ENCODE data around the gene RNF214. TPM values are rescaled to one million over a fixed set of nuclear protein-coding genes. Genes with fewer than 3 reads are reported as not detected.

The RNF214 gene
- total RNA-seq, 1 donor = 13.4 TPM

GRCh38 chr11:117210620-117211019 is 21.9 kb upstream of the RNF214 start:
- Histone ChIP-seq H3K4me1 (ENCODE audit: insufficient read depth, low read length) (no peaks in the 10 kb centered on the region), H3K27ac (ENCODE audit: low read depth, low read length) (no peak overlapping the region), H3K4me3 (ENCODE audit: insufficient read depth, low read length) (no peak overlapping the region), H3K36me3 (ENCODE audit: insufficient read depth, low read length) (peaks cover 30% of the 10 kb centered on the region), H2AFZ (ENCODE audit: low read length) (no peak overlapping the region), H4K20me1 (ENCODE audit: insufficient read depth, low read length) (no peaks in the 10 kb centered on the region), H3K9me3 (ENCODE audit: low read depth, low read length) (no peaks in the 10 kb centered on the region), H3K79me2 (ENCODE audit: insufficient read depth, low read length) (no peaks in the 10 kb centered on the region), H3K4me2 (ENCODE audit: insufficient read depth, low read length) (no peak overlapping the region), H3K27me3 (ENCODE audit: insufficient read depth, low read length) (no peaks in the 10 kb centered on the region)
- TF ChIP-seq CTCF (IDR thresholded peaks at IDR 0.05; ENCODE audit: extremely low read depth, low read depth, low read length) = no peak
- no peak for DNase-seq (ENCODE audit: insufficient read length, low spot score, missing footprints)

GRCh38 chr11:117212697-117213355 is 19.6 kb upstream of the RNF214 start:
- no peaks in the 10 kb centered on the region for H3K9me3 ChIP-seq (ENCODE audit: low read depth, low read length)
- H3K36me3 ChIP-seq (ENCODE audit: insufficient read depth, low read length) = peaks cover 26% of the 10 kb centered on the region
- no peak overlapping the region for H3K27ac ChIP-seq (ENCODE audit: low read depth, low read length)
- TF ChIP-seq CTCF (IDR thresholded peaks at IDR 0.05; ENCODE audit: extremely low read depth, low read depth, low read length) = no peak
- H2AFZ ChIP-seq (ENCODE audit: low read length) = no peak overlapping the region
- H3K4me3 ChIP-seq (ENCODE audit: insufficient read depth, low read length) = no peak overlapping the region
- H3K4me1 ChIP-seq (ENCODE audit: insufficient read depth, low read length) = peaks cover 19% of the 10 kb centered on the region
- no peak for DNase-seq (ENCODE audit: insufficient read length, low spot score, missing footprints)
- no peaks in the 10 kb centered on the region for H4K20me1 ChIP-seq (ENCODE audit: insufficient read depth, low read length)
- H3K4me2 ChIP-seq (ENCODE audit: insufficient read depth, low read length) = no peak overlapping the region
- no peaks in the 10 kb centered on the region for H3K79me2 ChIP-seq (ENCODE audit: insufficient read depth, low read length)
- H3K27me3 ChIP-seq (ENCODE audit: insufficient read depth, low read length) = no peaks in the 10 kb centered on the region

- no peak for DNase-seq (ENCODE audit: insufficient read length, low spot score, missing footprints)
- peaks cover 36% of the 10 kb centered on the region for H3K4me1 ChIP-seq (ENCODE audit: insufficient read depth, low read length)
- H3K4me2 ChIP-seq (ENCODE audit: insufficient read depth, low read length) = no peak overlapping the region
- no peak overlapping the region for H3K27ac ChIP-seq (ENCODE audit: low read depth, low read length)
- no peaks in the 10 kb centered on the region for H3K27me3 ChIP-seq (ENCODE audit: insufficient read depth, low read length)
- no peaks in the 10 kb centered on the region for H4K20me1 ChIP-seq (ENCODE audit: insufficient read depth, low read length)
- no peak overlapping the region for H3K4me3 ChIP-seq (ENCODE audit: insufficient read depth, low read length)
- peaks cover 2% of the 10 kb centered on the region for H3K79me2 ChIP-seq (ENCODE audit: insufficient read depth, low read length)
- peaks cover 39% of the 10 kb centered on the region for H3K36me3 ChIP-seq (ENCODE audit: insufficient read depth, low read length)
- no peak for TF ChIP-seq CTCF (IDR thresholded peaks at IDR 0.05; ENCODE audit: extremely low read depth, low read depth, low read length)
- no peaks in the 10 kb centered on the region for H3K9me3 ChIP-seq (ENCODE audit: low read depth, low read length)
- H2AFZ ChIP-seq (ENCODE audit: low read length) = no peak overlapping the region
Observed at GRCh38 chr11:117214404-117215110, 17.9 kb upstream of the RNF214 start.

Measured in osteoblast (primary cell).